HCT116 (cell line): ENCODE data around the gene YIPF2.
"Not testable (repeated sequence)": the region's sequence is repeated elsewhere in the genome, so short reads cannot be mapped to it uniquely, and the experiment has no call there.

Source experiments
- CTCF ChIP-seq, 3 experiments: fragments of 200-600 bp in 1 of 3; sonication (generic) in 1 of 3; IDR thresholded peaks in 2 of 3; conservative IDR thresholded peaks in 1 of 3; 2 replicates each; pipeline ENCODE4 v1.5.1; 2012 to 2017; ENCODE audit warnings: low read depth in 2 of 3, low read length in 2 of 3, antibody characterized with exemption in 1 of 3, borderline replicate concordance in 1 of 3, control low read depth in 1 of 3, mild to moderate bottlenecking in 1 of 3, mixed read lengths in 1 of 3, mixed run types in 1 of 3, moderate library complexity in 1 of 3; ENCODE audit not compliant: insufficient read depth in 1 of 3
- EZH2 ChIP-seq: fragments of 200-600 bp; sonication (generic); IDR thresholded peaks from 2 replicates; pipeline ENCODE4 v1.6.1; 2017; ENCODE audit warnings: antibody characterized with exemption, mixed run types
- POLR2A ChIP-seq: IDR thresholded peaks from 2 replicates; pipeline ENCODE4 v1.7.0; 2011; ENCODE audit warnings: borderline replicate concordance; ENCODE audit not compliant: insufficient read depth, insufficient read length; ENCODE audit errors: extremely low read depth
- POLR2AphosphoS5 ChIP-seq: IDR thresholded peaks from 2 replicates; pipeline ENCODE4 v1.6.1; 2011; ENCODE audit warnings: mild to moderate bottlenecking, low read depth, low read length, moderate library complexity
- TF ChIP-seq, protein P1 (sequence below): IDR thresholded peaks from 2 replicates; pipeline ENCODE4 v1.6.1; 2012; ENCODE audit warnings: low read depth

GRCh38 chr19:10941649-10942048 is 13.2 kb upstream of the YIPF2 start:
- not testable (repeated sequence) for TF ChIP-seq CTCF (IDR thresholded peaks at IDR 0.05 in 2 of 3, conservative IDR thresholded peaks at IDR 0.05 in 1 of 3; ENCODE audit: borderline replicate concordance in 1 of 3, insufficient read depth in 1 of 3, low read depth in 2 of 3, low read length in 2 of 3); POLR2A; POLR2AphosphoS5; EZH2
- TF ChIP-seq, protein P1, sequence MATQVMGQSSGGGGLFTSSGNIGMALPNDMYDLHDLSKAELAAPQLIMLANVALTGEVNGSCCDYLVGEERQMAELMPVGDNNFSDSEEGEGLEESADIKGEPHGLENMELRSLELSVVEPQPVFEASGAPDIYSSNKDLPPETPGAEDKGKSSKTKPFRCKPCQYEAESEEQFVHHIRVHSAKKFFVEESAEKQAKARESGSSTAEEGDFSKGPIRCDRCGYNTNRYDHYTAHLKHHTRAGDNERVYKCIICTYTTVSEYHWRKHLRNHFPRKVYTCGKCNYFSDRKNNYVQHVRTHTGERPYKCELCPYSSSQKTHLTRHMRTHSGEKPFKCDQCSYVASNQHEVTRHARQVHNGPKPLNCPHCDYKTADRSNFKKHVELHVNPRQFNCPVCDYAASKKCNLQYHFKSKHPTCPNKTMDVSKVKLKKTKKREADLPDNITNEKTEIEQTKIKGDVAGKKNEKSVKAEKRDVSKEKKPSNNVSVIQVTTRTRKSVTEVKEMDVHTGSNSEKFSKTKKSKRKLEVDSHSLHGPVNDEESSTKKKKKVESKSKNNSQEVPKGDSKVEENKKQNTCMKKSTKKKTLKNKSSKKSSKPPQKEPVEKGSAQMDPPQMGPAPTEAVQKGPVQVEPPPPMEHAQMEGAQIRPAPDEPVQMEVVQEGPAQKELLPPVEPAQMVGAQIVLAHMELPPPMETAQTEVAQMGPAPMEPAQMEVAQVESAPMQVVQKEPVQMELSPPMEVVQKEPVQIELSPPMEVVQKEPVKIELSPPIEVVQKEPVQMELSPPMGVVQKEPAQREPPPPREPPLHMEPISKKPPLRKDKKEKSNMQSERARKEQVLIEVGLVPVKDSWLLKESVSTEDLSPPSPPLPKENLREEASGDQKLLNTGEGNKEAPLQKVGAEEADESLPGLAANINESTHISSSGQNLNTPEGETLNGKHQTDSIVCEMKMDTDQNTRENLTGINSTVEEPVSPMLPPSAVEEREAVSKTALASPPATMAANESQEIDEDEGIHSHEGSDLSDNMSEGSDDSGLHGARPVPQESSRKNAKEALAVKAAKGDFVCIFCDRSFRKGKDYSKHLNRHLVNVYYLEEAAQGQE: not testable (repeated sequence)
